Measurements from ENCODE around the gene FAXC. TPM values are rescaled to one million over a fixed set of nuclear protein-coding genes. Genes with fewer than 3 reads are reported as not detected.

FAXC gene
- total RNA-seq, 1 donor from 2014 or later = 23.0 TPM

DNA sequence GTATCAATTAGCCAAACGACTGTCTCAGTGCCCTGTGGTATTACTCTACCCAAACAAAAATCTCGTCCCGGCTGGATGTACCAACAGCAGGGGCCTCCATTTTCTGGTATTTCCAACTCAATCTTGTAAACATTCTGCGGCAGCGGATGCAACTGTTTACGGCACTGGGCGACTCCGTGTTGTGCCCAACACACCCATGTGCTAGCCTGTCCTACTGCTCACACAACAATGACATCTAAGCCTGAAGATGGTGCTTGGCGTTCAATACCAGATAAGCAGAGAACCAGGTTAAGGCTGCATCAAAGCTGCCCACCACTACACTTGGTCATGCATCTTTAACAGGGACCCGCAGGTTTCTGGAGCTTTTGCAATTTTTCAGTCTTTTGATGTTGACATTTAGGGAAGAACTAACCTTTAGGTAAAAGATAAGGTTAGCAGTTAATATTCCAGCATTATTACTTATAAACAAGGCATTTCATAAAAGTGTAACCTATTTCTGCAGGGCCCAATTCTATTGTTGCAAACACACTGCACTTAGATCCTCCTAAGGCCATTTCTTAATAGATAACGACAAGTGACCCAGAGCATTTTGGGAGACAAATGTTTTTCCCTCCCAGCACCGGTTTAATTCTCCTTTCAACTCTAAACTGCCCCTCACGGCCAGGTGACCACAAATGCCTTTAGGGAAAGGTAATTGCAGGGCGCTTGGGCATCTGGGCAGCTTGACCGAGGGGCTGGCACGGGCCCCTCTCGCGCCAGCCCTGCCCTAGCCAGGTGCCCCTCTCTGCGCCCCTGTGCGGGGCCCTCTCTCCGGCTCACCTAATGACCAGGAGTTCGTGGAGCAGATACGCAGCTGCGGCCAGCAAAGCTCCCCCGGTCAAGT is 945 bp downstream of the FAXC start:
- peaks cover 31% of the 10 kb centered on the region for H3K4me1 Mint-ChIP-seq
- Histone ChIP-seq H2AFZ (replicated peaks) (peak overlapping the region; percentile 98), H3K36me3 (no peaks in the 10 kb centered on the region), H3K4me2 (peak overlapping the region; percentile 99), H4K20me1 (ENCODE audit: low read depth) (peaks cover 4% of the 10 kb centered on the region), H3K27ac (no peak overlapping the region), H3F3A (ENCODE audit: low read depth) (peaks cover 33% of the 10 kb centered on the region), H3K27me3 (peaks cover 15% of the 10 kb centered on the region), H3K79me2 (ENCODE audit: low read depth) (peaks cover 7% of the 10 kb centered on the region), H3K9me3 (ENCODE audit: low read depth) (no peaks in the 10 kb centered on the region), H3K4me3 (peak overlapping the region; percentile 96), H3K4me1 (peaks cover 33% of the 10 kb centered on the region), H3K9ac (peak overlapping the region; percentile 44)
- TF ChIP-seq EZH2phosphoT487 (IDR thresholded peaks at IDR 0.05) (no peak), EZH2 (IDR thresholded peaks at IDR 0.05) (no peak)
- TF ChIP-seq, protein P1, sequence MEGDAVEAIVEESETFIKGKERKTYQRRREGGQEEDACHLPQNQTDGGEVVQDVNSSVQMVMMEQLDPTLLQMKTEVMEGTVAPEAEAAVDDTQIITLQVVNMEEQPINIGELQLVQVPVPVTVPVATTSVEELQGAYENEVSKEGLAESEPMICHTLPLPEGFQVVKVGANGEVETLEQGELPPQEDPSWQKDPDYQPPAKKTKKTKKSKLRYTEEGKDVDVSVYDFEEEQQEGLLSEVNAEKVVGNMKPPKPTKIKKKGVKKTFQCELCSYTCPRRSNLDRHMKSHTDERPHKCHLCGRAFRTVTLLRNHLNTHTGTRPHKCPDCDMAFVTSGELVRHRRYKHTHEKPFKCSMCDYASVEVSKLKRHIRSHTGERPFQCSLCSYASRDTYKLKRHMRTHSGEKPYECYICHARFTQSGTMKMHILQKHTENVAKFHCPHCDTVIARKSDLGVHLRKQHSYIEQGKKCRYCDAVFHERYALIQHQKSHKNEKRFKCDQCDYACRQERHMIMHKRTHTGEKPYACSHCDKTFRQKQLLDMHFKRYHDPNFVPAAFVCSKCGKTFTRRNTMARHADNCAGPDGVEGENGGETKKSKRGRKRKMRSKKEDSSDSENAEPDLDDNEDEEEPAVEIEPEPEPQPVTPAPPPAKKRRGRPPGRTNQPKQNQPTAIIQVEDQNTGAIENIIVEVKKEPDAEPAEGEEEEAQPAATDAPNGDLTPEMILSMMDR (IDR thresholded peaks at IDR 0.05) = no peak
- peak overlapping the region; percentile 93 for H3K4me3 Mint-ChIP-seq
- DNase-seq (ENCODE audit: low spot score) = peak; percentile 10
- peak overlapping the region; percentile 76 for H3K27ac Mint-ChIP-seq
- H3K36me3 Mint-ChIP-seq = peaks cover 2% of the 10 kb centered on the region
- peaks cover 8% of the 10 kb centered on the region for H3K27me3 Mint-ChIP-seq (ENCODE audit: insufficient read depth, low read depth)
- peaks cover 3% of the 10 kb centered on the region for H3K9me3 Mint-ChIP-seq

DNA sequence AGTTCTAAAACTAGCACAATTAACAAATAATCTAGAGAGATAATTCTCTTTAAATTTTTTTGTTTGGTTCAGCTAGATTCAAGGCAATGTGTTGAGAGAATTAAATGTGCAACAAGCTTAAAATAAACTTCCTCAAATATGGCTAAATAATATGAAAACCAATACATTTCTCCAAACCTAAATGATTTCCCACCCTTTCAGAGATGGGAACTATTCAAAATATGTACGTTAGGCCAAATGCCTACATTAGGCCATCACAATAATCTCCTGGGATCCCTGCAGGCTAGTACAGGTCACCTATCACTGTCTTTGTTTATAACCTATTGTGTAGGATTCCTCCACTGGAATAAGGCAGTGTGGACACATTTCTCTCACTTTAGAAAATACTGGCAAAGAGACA is 1.7 kb downstream of the FAXC start:
- TF ChIP-seq EZH2phosphoT487 (IDR thresholded peaks at IDR 0.05) (no peak), EZH2 (IDR thresholded peaks at IDR 0.05) (no peak)
- TF ChIP-seq, protein P1 (IDR thresholded peaks at IDR 0.05) = no peak
- H2AFZ ChIP-seq (replicated peaks) = no peak overlapping the region
- H3K9ac ChIP-seq = no peak overlapping the region
- H3K9me3 ChIP-seq (ENCODE audit: low read depth) = no peaks in the 10 kb centered on the region
- Mint-ChIP-seq H3K4me3 (peak overlapping the region; percentile 93), H3K36me3 (peaks cover 4% of the 10 kb centered on the region), H3K9me3 (peaks cover 3% of the 10 kb centered on the region), H3K27me3 (ENCODE audit: insufficient read depth, low read depth) (peaks cover 5% of the 10 kb centered on the region), H3K4me1 (peaks cover 31% of the 10 kb centered on the region), H3K27ac (no peak overlapping the region)
- H3K27me3 ChIP-seq = peaks cover 15% of the 10 kb centered on the region
- H3K4me2 ChIP-seq = peak overlapping the region; percentile 99
- peaks cover 33% of the 10 kb centered on the region for H3F3A ChIP-seq (ENCODE audit: low read depth)
- peak; percentile 20 for DNase-seq (ENCODE audit: low spot score)
- H3K79me2 ChIP-seq (ENCODE audit: low read depth) = peaks cover 7% of the 10 kb centered on the region
- peaks cover 4% of the 10 kb centered on the region for H4K20me1 ChIP-seq (ENCODE audit: low read depth)
- H3K36me3 ChIP-seq = no peaks in the 10 kb centered on the region
- peak overlapping the region; percentile 96 for H3K4me3 ChIP-seq
- no peak overlapping the region for H3K27ac ChIP-seq
- H3K4me1 ChIP-seq = peaks cover 33% of the 10 kb centered on the region

DNA sequence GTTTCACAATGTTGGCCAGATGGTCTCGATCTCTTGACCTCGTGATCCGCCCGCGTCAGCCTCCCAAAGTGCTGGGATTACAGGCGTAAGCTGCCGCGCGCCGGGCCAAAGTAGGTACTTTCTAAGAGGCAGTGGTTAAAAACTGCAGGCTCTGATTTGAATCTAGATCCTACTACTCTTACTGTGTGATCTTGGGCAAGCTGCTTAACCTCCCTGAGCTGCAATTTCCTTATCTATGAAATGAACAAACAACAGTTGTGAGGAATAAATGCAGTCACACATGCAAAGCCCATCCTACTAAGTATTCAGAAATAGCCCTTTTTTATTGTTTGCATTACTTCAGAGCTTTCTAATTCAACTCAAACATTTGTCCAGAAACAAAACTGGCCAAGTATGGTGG is 2.9 kb downstream of the FAXC start:
- Mint-ChIP-seq H3K4me1 (peaks cover 31% of the 10 kb centered on the region), H3K27me3 (ENCODE audit: insufficient read depth, low read depth) (peaks cover 3% of the 10 kb centered on the region), H3K36me3 (peaks cover 7% of the 10 kb centered on the region), H3K4me3 (no peak overlapping the region), H3K9me3 (peaks cover 3% of the 10 kb centered on the region), H3K27ac (no peak overlapping the region)
- peaks cover 4% of the 10 kb centered on the region for H4K20me1 ChIP-seq (ENCODE audit: low read depth)
- no peak overlapping the region for H3K4me3 ChIP-seq
- TF ChIP-seq EZH2 (IDR thresholded peaks at IDR 0.05) (no peak), EZH2phosphoT487 (IDR thresholded peaks at IDR 0.05) (no peak)
- TF ChIP-seq, protein P1 (IDR thresholded peaks at IDR 0.05) = no peak
- peaks cover 15% of the 10 kb centered on the region for H3K27me3 ChIP-seq
- H2AFZ ChIP-seq (replicated peaks) = no peak overlapping the region
- DNase-seq (ENCODE audit: low spot score) = no peak
- no peaks in the 10 kb centered on the region for H3K36me3 ChIP-seq
- no peak overlapping the region for H3K4me2 ChIP-seq
- no peak overlapping the region for H3K27ac ChIP-seq
- H3K9me3 ChIP-seq (ENCODE audit: low read depth) = no peaks in the 10 kb centered on the region
- H3K4me1 ChIP-seq = peaks cover 33% of the 10 kb centered on the region
- peaks cover 33% of the 10 kb centered on the region for H3F3A ChIP-seq (ENCODE audit: low read depth)
- H3K9ac ChIP-seq = no peak overlapping the region
- peaks cover 7% of the 10 kb centered on the region for H3K79me2 ChIP-seq (ENCODE audit: low read depth)

Data from neural progenitor cell (in vitro differentiated cells).